K562 (cell line): ENCODE results near the gene LY6G6C. TPM values are rescaled to one million over a fixed set of nuclear protein-coding genes. Genes with fewer than 3 reads are reported as not detected.
A peak's percentile ranks its signal among the peaks of the same experiment; 100 is the strongest.

Source experiments
- CGGBP1 ChIP-seq: fragments of 250-450 bp; sonication (Bioruptor Pico); IDR thresholded peaks from 2 replicates; pipeline ENCODE4 v1.9.0; 2021; ENCODE audit warnings: mild to moderate bottlenecking
- CREB1 ChIP-seq, 2 experiments: sonication (generic) in 1 of 2; formaldehyde crosslinking in 1 of 2; IDR thresholded peaks; 2 replicates each; pipeline versions ENCODE4 v1.6.1 to v1.8.0; 2012 to 2022; ENCODE audit warnings: inconsistent platforms in 1 of 2, mild to moderate bottlenecking in 1 of 2, missing genetic modification reagents in 1 of 2, moderate library complexity in 1 of 2
- FOXK1 ChIP-seq: sonication (generic); formaldehyde crosslinking; IDR thresholded peaks from 2 replicates; pipeline ENCODE4 v1.8.0; 2022; ENCODE audit warnings: missing genetic modification reagents, mild to moderate bottlenecking, borderline replicate concordance
- FOXO4 ChIP-seq: fragments of 450-650 bp; formaldehyde crosslinking; IDR thresholded peaks from 2 replicates; pipeline ENCODE4 v1.4.0; 2020; ENCODE audit warnings: mild to moderate bottlenecking, moderate library complexity
- GTF3C2 ChIP-seq: IDR thresholded peaks from 3 replicates; pipeline ENCODE4 v1.6.1; 2011; ENCODE audit warnings: borderline replicate concordance, mild to moderate bottlenecking, moderate library complexity; ENCODE audit not compliant: insufficient read length; ENCODE audit errors: extremely low read depth
- HBP1 ChIP-seq: fragments of 450-650 bp; formaldehyde crosslinking; IDR thresholded peaks from 2 replicates; pipeline ENCODE4 v1.4.0; 2022; ENCODE audit warnings: missing genetic modification characterization
- HDAC1 ChIP-seq, 2 experiments: fragments of 450-650 bp; IDR thresholded peaks; 2 replicates each; pipeline ENCODE4 v1.6.1; 2016 to 2017; ENCODE audit warnings: inconsistent platforms in 1 of 2, mild to moderate bottlenecking in 1 of 2, moderate library complexity in 1 of 2
- PBX2 ChIP-seq, 2 experiments: IDR thresholded peaks in 1 of 2; conservative IDR thresholded peaks in 1 of 2; 2 replicates each; pipeline ENCODE4 v1.6.1; 2016; ENCODE audit warnings: low read depth in 2 of 2, mild to moderate bottlenecking in 1 of 2, missing compliant biosample characterization in 1 of 2, missing genetic modification characterization in 1 of 2, moderate library complexity in 1 of 2
- XRCC5 ChIP-seq: fragments of 200-400 bp; formaldehyde crosslinking; IDR thresholded peaks from 2 replicates; pipeline ENCODE4 v1.6.1; 2017; ENCODE audit warnings: low read depth, mild to moderate bottlenecking, low read length
- ZBTB34 ChIP-seq: fragments of 250-450 bp; sonication (Bioruptor Pico); IDR thresholded peaks from 2 replicates; pipeline ENCODE4 v1.8.0; 2021; ENCODE audit warnings: mild to moderate bottlenecking, moderate library complexity
- ZNF224 ChIP-seq: sonication (generic); formaldehyde crosslinking; IDR thresholded peaks from 2 replicates; pipeline ENCODE4 v1.8.0; 2022; ENCODE audit warnings: mild to moderate bottlenecking, missing genetic modification reagents
- ZNF316 ChIP-seq: fragments of 450-650 bp; IDR thresholded peaks from 2 replicates; pipeline ENCODE4 v1.6.1; 2016
- polyA plus RNA-seq, 8 experiments: library from polyadenylated mRNA; depleted of rRNA in 4 of 8; stranded (reverse) in 5 of 8; unstranded in 3 of 8; fragments of >200 nt; fragmentation: Nextera tagmentation in 2 of 8; fragmentation: Illumina TruSeq in 1 of 8; extraction: Ambion mirVana in 2 of 8; extraction: Trizol in 1 of 8; gene quantifications; 2 replicates each; pipeline versions ENCODE4 v1.2.1 to v1.2.3, GENCODE V29; 2011 to 2014; ENCODE audit warnings: inconsistent platforms in 1 of 8, missing spikeins in 1 of 8
- total RNA-seq, 7 experiments: library from RNA; depleted of rRNA in 6 of 7; stranded (reverse); fragments of >200 nt in 6 of 7; fragmentation: Illumina TruSeq in 2 of 7; extraction: Trizol in 2 of 7; gene quantifications; 2 replicates each; pipeline versions ENCODE4 v1.2.1 to v1.2.3, GENCODE V29; 2011 to 2021; ENCODE audit warnings: low replicate concordance in 1 of 7

The LY6G6C gene
- total and polyA plus RNA-seq, 9 of the 15 experiments (the other 6 are each of a cell fraction or from before 2014, with no cell fraction given): 0.06 to 0.20 TPM; not detected in 7

- TF ChIP-seq GTF3C2: no peak
- no peak for TF ChIP-seq ZNF224 (CRISPR knock-in tag)
- TF ChIP-seq FOXK1 (CRISPR knock-in tag): 0 out of 2 replicates have a peak, but pooled peaks have one; percentile 15
- TF ChIP-seq ZNF316: peak; percentile 78
- peak; percentile 63; the same call in 1 of the 2 replicates for TF ChIP-seq XRCC5
- no peak for TF ChIP-seq FOXO4
- TF ChIP-seq CGGBP1 (CRISPR knock-in tag): 0 out of 2 replicates have a peak, but pooled peaks have one; percentile 24
- no peak for TF ChIP-seq PBX2 (CRISPR knock-in tag; IDR thresholded peaks at IDR 0.05; ENCODE audit: low read depth)
- TF ChIP-seq PBX2 (tag; conservative IDR thresholded peaks at IDR 0.05; ENCODE audit: low read depth): no peak
- TF ChIP-seq ZBTB34 (CRISPR knock-in tag): no peak
- TF ChIP-seq CREB1 (IDR thresholded peaks at IDR 0.05): peak; percentile 9; the same call in 1 of the 2 replicates
- no peak for TF ChIP-seq CREB1 (CRISPR knock-in tag; IDR thresholded peaks at IDR 0.05)
- TF ChIP-seq HBP1: 0 out of 2 replicates have a peak, but pooled peaks have one; percentile 21
- TF ChIP-seq HDAC1 (IDR thresholded peaks at IDR 0.05): peak in 1 of 2 experiments; percentile 2; a peak in 1 of 4 replicates
Observed at GRCh38 chr6:31734247-31734820, 12.8 kb upstream of the LY6G6C start (continued).
